ENCODE results near the gene BRSK2.
"Not testable (repeated sequence)": the region's sequence is repeated elsewhere in the genome, so short reads cannot be mapped to it uniquely, and the experiment has no call there.

The BRSK2 gene

GRCh38 chr11:1389932-1390568 lies at the start of gene BRSK2:
Gene BRSK2, plus strand, starts transcription at chr11:1389934. Its CDS starts 351 bp downstream, at chr11:1390285.
- DNase-seq (ENCODE audit: low read depth), result no peak

GRCh38 chr11:1340111-1340510 lies 49.6 kb upstream of the BRSK2 start:
- DNase-seq (ENCODE audit: low read depth), result no peak

- DNase-seq (ENCODE audit: low read depth), result not testable (repeated sequence)
These were observed 48.5 kb upstream of the BRSK2 start for GRCh38 chr11:1341226-1341625.

- no peak for DNase-seq (ENCODE audit: low read depth)
These were observed 47.7 kb upstream of the BRSK2 start for GRCh38 chr11:1341928-1342524.

GRCh38 chr11:1342946-1343345 lies 46.8 kb upstream of the BRSK2 start:
- DNase-seq (ENCODE audit: low read depth), result no peak

GRCh38 chr11:1343391-1344055 lies 46.2 kb upstream of the BRSK2 start:
- no peak for DNase-seq (ENCODE audit: low read depth)

GRCh38 chr11:1344056-1344635 lies 45.6 kb upstream of the BRSK2 start:
- no peak for DNase-seq (ENCODE audit: low read depth)

GRCh38 chr11:1345737-1346513 lies 43.8 kb upstream of the BRSK2 start:
- no peak for DNase-seq (ENCODE audit: low read depth)

- no peak for DNase-seq (ENCODE audit: low read depth)
These were observed 42.9 kb upstream of the BRSK2 start for GRCh38 chr11:1346669-1347390.

- DNase-seq (ENCODE audit: low read depth), result not testable (repeated sequence)
These were observed 42.2 kb upstream of the BRSK2 start for GRCh38 chr11:1347411-1347999.

- no peak for DNase-seq (ENCODE audit: low read depth)
These were observed 41.5 kb upstream of the BRSK2 start for GRCh38 chr11:1348146-1348795.

- DNase-seq (ENCODE audit: low read depth), result no peak
These were observed 40.9 kb upstream of the BRSK2 start for GRCh38 chr11:1348796-1349326.

- DNase-seq (ENCODE audit: low read depth), result no peak
These were observed 40.2 kb upstream of the BRSK2 start for GRCh38 chr11:1349327-1350041.

- no peak for DNase-seq (ENCODE audit: low read depth)
These were observed 39.5 kb upstream of the BRSK2 start for GRCh38 chr11:1350086-1350725.

GRCh38 chr11:1351278-1351937 lies 38.3 kb upstream of the BRSK2 start:
- DNase-seq (ENCODE audit: low read depth), result no peak

- no peak for DNase-seq (ENCODE audit: low read depth)
These were observed 36.9 kb upstream of the BRSK2 start for GRCh38 chr11:1352696-1353382.

- DNase-seq (ENCODE audit: low read depth), result no peak
These were observed 36.2 kb upstream of the BRSK2 start for GRCh38 chr11:1353383-1354124.

All from activated T-cell treated with anti-CD3 and anti-CD28 coated beads for 48 hours (primary cell).